D721Med (cell line): ENCODE data around the gene PJVK.

Source experiments
- DNase-seq: peaks from one replicate; pipeline ENCODE4 v3.0.0; 2011; ENCODE audit warnings: low spot score; ENCODE audit not compliant: insufficient read length
- FAIRE-seq: peaks from 2 replicates; lab custom pipeline; 2011; peaks lifted over from hg19 to GRCh38; lab: Jason Lieb, UNC
- CTCF ChIP-seq: IDR thresholded peaks from 2 replicates; pipeline ENCODE4 v1.5.1; 2012; ENCODE audit warnings: mild to moderate bottlenecking, control low read depth; ENCODE audit not compliant: insufficient read depth; ENCODE audit errors: missing control alignments

The PJVK gene

GRCh38 chr2:178413472-178414265, 37.5 kb upstream of the PJVK start:
- DNase-seq (no peak), FAIRE-seq (peak; percentile 29)
- TF ChIP-seq CTCF = no peak

DNA sequence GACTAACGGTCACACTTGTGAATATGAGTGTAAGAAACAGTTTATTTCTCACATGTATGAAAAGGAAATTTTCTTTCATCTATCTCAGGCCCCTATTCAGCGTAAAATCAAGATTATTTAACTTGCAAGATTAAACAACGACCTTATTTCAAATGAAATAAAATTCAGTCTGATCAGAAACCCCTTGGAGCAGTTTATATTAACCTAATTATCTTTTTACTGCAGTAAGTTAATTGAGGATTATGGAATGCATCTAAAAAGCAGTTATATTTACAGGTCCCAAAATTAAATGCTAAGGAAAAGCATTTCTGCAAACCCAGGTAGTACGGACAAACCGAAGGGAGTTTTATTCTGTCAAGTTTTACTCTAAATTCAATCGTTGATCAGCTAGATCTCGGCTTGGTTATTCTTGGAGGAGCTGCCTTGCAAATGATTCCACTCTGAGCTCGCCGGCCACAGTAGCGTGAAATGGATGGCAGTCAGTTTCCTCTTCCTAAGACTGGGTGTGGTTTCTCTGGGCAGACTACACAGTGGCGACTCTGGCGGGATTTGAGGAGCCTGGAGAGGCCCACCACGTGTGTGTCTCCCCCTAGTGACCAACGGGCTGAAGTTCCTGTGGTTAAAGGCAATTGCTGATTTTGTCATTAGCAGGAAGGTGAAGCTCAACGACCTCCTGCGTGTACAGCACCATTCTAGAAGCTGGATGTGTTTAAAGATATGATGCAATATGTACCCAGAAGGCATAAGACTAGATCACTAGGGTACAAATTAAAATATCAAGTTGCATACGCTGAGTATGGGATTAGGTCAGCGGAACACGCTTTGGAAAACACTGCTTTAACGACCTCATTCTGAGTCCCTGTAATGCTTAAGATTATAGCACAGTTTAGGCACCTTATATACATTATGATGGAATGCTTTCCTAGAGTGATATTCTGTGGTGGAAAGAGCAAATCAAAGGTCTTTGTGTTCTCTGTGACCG, 36.6 kb upstream of the PJVK start:
- no peak for DNase-seq
- peak; percentile 95 for TF ChIP-seq CTCF
- peak; percentile 55 for FAIRE-seq

DNA sequence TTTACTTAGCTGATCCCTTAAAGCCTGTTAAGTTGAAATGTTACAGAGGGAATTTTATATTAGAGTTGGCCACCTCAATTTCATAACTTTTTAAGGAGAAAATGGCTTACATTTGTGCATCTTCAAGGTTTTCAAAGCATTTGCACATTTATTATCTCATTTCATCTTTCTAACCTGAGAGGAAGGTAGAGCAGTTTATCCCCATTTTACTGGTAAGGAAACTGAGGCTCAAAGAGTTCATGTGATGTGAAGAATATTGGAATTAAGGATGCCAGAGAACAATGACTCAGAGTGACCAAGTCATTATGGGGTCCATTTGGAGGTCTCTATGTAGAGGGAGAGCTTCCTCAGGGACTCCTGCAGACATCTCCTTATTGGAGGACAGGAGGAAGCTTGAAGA, 35.2 kb upstream of the PJVK start:
- FAIRE-seq = no peak
- DNase-seq = no peak
- no peak for TF ChIP-seq CTCF

GRCh38 chr2:178417916-178418315, 33.3 kb upstream of the PJVK start:
- no peak for TF ChIP-seq CTCF
- FAIRE-seq (no peak), DNase-seq (no peak)

DNA sequence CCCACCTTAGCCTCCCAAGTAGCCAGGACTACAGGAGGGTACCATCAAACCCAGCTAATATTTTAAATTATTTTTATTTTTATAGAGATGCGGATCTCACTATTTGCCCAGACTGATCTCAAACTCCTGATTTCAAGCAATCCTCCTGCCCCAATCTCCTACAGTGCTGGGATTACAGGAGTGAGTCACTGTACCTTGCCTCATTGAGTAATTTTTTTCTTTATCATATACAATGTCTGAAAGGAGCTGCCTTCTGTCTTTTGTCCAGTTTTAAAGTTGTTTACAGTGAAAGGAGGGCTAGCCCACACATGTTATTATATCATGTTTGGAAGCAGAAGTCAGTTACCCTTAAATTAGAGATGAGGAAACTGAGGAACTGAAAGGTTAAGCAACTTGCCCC, 32.8 kb upstream of the PJVK start:
- DNase-seq (no peak), FAIRE-seq (no peak)
- TF ChIP-seq CTCF = no peak

- TF ChIP-seq CTCF = peak; percentile 47
- no peak for FAIRE-seq
- DNase-seq = no peak
These were observed 32.1 kb upstream of the PJVK start for GRCh38 chr2:178419123-178419522.
